ENCODE data around the gene SLC39A6. TPM values are rescaled to one million over a fixed set of nuclear protein-coding genes. Genes with fewer than 3 reads are reported as not detected.

The SLC39A6 gene
- total RNA-seq, 2 experiments from 2014 or later, result 20.6 to 20.8 TPM

DNA sequence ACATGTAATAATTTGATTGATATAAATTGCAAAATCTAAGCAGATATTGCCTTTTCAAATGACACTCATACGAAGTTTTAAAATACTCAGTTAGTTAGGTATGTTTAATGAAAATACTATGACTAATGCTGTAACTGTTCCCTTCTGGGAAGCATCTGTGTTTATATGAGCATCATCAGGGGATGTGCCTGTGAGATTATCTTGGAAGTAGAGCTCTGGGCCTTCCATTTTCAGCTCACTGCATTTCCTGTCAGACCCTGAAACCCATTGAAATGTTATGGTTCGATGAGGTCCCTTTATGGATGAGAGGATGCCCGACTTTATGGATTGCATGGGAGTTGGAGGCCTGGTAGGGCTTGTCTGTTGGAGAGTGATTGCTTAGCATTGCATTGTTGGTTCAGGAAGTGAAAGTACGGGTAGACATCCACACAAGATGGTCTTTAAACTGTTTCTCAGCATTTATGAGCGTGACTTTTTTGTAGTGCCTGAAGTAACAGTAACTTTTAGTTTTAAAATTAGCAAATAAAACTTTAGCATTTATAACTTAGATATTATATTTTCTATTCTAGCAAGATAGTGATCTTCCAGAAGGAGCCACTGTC is 29.2 kb upstream of the SLC39A6 start:
- no peaks in the 10 kb centered on the region for H3K27me3 Mint-ChIP-seq
- CTCF ChIA-PET, result interaction anchor here (1.0 to 2.8 kb wide), 4 partner anchors 63 to 208 kb away, joined by 3 to 9 read pairs (median 5); no protein-coding TSS in a partner anchor
- peaks cover 14% of the 10 kb centered on the region for H3K4me1 Mint-ChIP-seq (ENCODE audit: low read depth)
- ATAC-seq, result no peak
- TF ChIP-seq, protein P1, sequence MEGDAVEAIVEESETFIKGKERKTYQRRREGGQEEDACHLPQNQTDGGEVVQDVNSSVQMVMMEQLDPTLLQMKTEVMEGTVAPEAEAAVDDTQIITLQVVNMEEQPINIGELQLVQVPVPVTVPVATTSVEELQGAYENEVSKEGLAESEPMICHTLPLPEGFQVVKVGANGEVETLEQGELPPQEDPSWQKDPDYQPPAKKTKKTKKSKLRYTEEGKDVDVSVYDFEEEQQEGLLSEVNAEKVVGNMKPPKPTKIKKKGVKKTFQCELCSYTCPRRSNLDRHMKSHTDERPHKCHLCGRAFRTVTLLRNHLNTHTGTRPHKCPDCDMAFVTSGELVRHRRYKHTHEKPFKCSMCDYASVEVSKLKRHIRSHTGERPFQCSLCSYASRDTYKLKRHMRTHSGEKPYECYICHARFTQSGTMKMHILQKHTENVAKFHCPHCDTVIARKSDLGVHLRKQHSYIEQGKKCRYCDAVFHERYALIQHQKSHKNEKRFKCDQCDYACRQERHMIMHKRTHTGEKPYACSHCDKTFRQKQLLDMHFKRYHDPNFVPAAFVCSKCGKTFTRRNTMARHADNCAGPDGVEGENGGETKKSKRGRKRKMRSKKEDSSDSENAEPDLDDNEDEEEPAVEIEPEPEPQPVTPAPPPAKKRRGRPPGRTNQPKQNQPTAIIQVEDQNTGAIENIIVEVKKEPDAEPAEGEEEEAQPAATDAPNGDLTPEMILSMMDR (IDR thresholded peaks at IDR 0.05), result no peak
- POLR2A ChIA-PET, result no interaction called here
- H3K27ac Mint-ChIP-seq, result peak overlapping the region; percentile 41
- no peak overlapping the region for H3K4me3 Mint-ChIP-seq
- H3K36me3 Mint-ChIP-seq (ENCODE audit: low read depth), result peaks cover 45% of the 10 kb centered on the region
- DNase-seq, result no peak
- intact Hi-C loops (cut with micrococcal nuclease), result no loop called here
- no peaks in the 10 kb centered on the region for H3K9me3 Mint-ChIP-seq

DNA sequence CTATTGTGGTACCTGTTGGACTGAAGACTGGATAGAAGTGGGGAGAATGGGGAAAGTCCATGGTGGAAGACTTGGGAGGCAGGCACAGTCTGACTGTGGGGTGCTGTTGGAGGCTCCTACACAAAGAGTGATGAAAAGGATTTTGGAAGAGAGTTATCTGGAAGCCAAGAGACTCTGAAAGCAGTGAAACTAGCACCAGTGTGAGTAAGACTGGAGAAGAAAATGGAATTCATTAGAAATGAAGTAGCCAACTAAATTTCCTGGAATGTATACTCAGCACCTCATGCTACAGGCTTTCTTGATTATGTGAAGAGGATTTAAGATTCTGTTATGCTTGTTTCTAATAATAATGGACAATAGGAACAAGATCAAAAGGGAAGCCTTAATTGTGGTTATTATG is 28.3 kb upstream of the SLC39A6 start:
- ATAC-seq (no peak), DNase-seq (no peak)
- no peak overlapping the region for H3K27ac Mint-ChIP-seq
- ChIA-PET POLR2A (interaction anchor here (1.4 kb wide), 1 partner anchor 18 kb away, joined by 3 read pairs; no protein-coding TSS in a partner anchor), CTCF (no interaction called here)
- H3K36me3 Mint-ChIP-seq (ENCODE audit: low read depth), result peaks cover 51% of the 10 kb centered on the region
- no peak overlapping the region for H3K4me3 Mint-ChIP-seq
- H3K9me3 Mint-ChIP-seq, result no peaks in the 10 kb centered on the region
- H3K27me3 Mint-ChIP-seq, result no peaks in the 10 kb centered on the region
- peaks cover 11% of the 10 kb centered on the region for H3K4me1 Mint-ChIP-seq (ENCODE audit: low read depth)
- TF ChIP-seq, protein P1 (IDR thresholded peaks at IDR 0.05), result no peak
- intact Hi-C loops (cut with micrococcal nuclease), result no loop called here

DNA sequence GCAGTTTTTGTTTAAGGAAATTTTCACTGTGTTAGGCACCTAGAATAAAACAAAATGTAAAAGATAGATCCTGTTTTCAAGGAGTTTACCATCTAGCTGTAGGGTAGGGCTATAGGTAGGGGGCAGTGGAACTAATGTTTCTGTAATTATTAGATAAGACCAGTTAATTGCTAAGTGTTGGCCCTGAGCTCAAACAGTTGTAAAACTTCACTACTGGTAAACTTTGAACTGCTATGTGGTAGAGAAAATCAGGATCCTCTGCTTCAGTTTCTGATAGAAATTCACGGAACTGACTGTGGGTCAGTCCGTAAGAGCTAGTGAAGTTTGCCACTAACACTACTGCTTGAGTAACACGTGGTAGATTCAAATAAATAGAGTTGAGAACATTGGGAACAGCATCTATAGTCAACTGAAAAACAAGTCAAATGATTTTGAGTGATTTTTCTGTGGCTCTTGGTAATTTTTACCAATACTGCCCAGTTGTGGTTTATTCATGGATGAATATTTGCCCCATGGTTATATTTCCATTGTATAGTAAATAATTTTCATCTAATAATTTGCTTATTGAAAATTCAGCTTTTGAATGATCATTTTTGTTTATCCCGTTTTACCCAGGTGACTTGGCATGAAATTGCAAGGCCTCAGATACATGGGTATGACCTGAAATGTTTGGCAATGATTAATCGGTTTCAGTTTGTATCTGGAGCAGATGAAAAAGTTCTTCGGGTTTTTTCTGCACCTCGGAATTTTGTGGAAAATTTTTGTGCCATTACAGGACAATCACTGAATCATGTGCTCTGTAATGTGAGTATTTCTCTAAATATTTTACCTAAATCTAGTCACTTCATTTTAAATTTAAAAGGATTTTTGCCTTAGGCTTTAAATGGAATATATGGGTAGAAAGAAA is 27.0 kb upstream of the SLC39A6 start:
- ChIA-PET CTCF (no interaction called here), POLR2A (interaction anchor here (0.8 to 1.5 kb wide), 3 partner anchors 9 to 27 kb away, joined by 3 to 6 read pairs (median 4); partner anchors contain the start of genes ELP2 and SLC39A6)
- Mint-ChIP-seq H3K9me3 (no peaks in the 10 kb centered on the region), H3K4me1 (ENCODE audit: low read depth) (peaks cover 11% of the 10 kb centered on the region), H3K4me3 (no peak overlapping the region), H3K36me3 (ENCODE audit: low read depth) (peaks cover 49% of the 10 kb centered on the region), H3K27ac (no peak overlapping the region), H3K27me3 (no peaks in the 10 kb centered on the region)
- TF ChIP-seq, protein P1 (IDR thresholded peaks at IDR 0.05), result no peak
- intact Hi-C loops (cut with micrococcal nuclease), result no loop called here
- ATAC-seq (no peak), DNase-seq (no peak)

DNA sequence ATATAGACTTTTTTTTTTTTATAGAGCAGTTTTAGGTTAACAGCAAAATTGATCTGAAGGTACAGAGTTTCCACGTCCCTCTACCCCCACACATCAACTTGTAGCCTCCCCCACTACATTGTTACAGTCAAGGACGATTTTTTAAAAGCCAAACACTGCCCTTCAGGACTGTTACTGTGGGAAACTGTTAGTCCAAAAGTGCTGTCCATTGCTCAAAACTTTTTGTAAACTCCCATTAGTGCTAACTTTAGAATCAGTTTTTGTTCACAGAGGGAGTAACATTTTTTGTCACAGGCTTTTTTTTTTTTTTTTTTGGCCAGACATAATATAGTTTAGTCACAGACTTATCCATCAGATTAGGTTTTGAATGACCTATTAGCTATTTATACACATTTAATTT is 24.6 kb upstream of the SLC39A6 start:
- ATAC-seq (no peak), DNase-seq (no peak)
- Mint-ChIP-seq H3K4me3 (no peak overlapping the region), H3K27ac (no peak overlapping the region), H3K4me1 (ENCODE audit: low read depth) (peaks cover 10% of the 10 kb centered on the region), H3K27me3 (no peaks in the 10 kb centered on the region), H3K36me3 (ENCODE audit: low read depth) (peaks cover 52% of the 10 kb centered on the region), H3K9me3 (no peaks in the 10 kb centered on the region)
- POLR2A ChIA-PET, result no interaction called here
- TF ChIP-seq, protein P1 (IDR thresholded peaks at IDR 0.05), result no peak
- CTCF ChIA-PET, result no interaction called here
- intact Hi-C loops (cut with micrococcal nuclease), result no loop called here

DNA sequence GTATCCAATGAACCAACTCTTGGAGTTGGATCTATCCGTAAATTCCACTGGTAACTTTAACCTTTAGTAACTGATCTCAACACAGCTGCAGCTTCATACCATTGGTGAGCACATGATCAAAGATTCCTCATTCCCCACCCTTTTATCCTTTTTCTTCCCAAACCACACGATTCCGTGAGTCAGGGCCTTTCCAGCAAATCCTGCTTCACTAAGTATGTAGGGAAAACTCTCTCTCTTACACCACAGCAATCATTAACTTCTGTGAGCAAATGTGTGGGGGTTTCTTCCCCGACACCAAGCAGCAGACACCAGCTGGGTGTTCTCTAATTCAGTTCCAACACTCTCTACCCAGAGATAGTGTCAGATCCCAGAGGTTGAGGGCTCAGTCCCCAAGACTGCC is 24.1 kb upstream of the SLC39A6 start:
- Mint-ChIP-seq H3K9me3 (no peaks in the 10 kb centered on the region), H3K4me1 (ENCODE audit: low read depth) (peaks cover 7% of the 10 kb centered on the region), H3K4me3 (no peak overlapping the region), H3K27ac (no peak overlapping the region), H3K36me3 (ENCODE audit: low read depth) (peaks cover 51% of the 10 kb centered on the region), H3K27me3 (no peaks in the 10 kb centered on the region)
- ChIA-PET POLR2A (interaction anchor here (0.7 kb wide), 1 partner anchor 25 kb away, joined by 3 read pairs; the partner anchor contains the start of gene SLC39A6), CTCF (no interaction called here)
- intact Hi-C loops (cut with micrococcal nuclease), result no loop called here
- DNase-seq (no peak), ATAC-seq (no peak)
- TF ChIP-seq, protein P1 (IDR thresholded peaks at IDR 0.05), result no peak

All from activated CD8-positive, alpha-beta T cell treated with anti-CD3 and anti-CD28 coated beads for 36 hours (primary cell).